ENCODE data around the gene DHX36. TPM values are rescaled to one million over a fixed set of nuclear protein-coding genes. Genes with fewer than 3 reads are reported as not detected.

The DHX36 gene
- 10 to 100 TPM; 54.5 to 77.7 TPM for total RNA-seq

GRCh38 chr3:154323891-154324738 lies at the start of gene DHX36:
Gene DHX36, minus strand, starts transcription at chr3:154324487. Its CDS starts 71 bp downstream, at chr3:154324416.
- Mint-ChIP-seq H3K4me1 (peaks cover 14% of the 10 kb centered on the region), H3K9me3 (no peaks in the 10 kb centered on the region), H3K4me3 (no peak within 1 kb of the TSS), H3K36me3 (ENCODE audit: low read depth) (peaks cover 9% of the 10 kb centered on the region), H3K27me3 (no peaks in the 10 kb centered on the region), H3K27ac (peak within 1 kb of the TSS; percentile 96)
- ATAC-seq (replicated peaks): peak; percentile 92

DNA sequence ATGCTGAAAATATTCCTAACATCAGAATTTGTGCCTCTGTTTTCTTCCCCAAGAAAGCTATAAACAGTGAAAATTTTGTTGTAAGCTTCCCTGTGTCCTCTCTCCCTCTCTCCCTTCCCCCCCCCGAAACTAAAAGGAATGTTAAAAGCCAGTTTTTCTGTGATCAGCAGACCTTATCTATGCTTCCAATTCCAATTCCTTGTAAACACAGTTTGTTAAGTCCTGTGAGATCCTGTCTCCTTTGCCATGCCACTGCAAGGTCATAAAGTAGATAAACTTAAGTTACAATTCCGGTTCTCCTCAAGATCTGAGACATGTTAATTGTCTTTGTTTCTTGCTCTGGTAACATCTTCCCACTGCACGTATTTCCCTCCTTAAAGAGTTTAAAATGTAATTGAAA lies 42.9 kb upstream of the DHX36 start:
- no peak for ATAC-seq (replicated peaks)
- Mint-ChIP-seq H3K9me3 (no peaks in the 10 kb centered on the region), H3K27ac (no peak overlapping the region), H3K36me3 (ENCODE audit: low read depth) (no peaks in the 10 kb centered on the region), H3K4me1 (no peaks in the 10 kb centered on the region), H3K4me3 (no peak overlapping the region), H3K27me3 (peaks cover 4% of the 10 kb centered on the region)

GRCh38 chr3:154364849-154365248 lies 40.6 kb upstream of the DHX36 start:
- H3K4me3 Mint-ChIP-seq: no peak overlapping the region
- H3K4me1 Mint-ChIP-seq: no peaks in the 10 kb centered on the region
- no peaks in the 10 kb centered on the region for H3K36me3 Mint-ChIP-seq (ENCODE audit: low read depth)
- no peaks in the 10 kb centered on the region for H3K9me3 Mint-ChIP-seq
- ATAC-seq (replicated peaks): no peak
- peaks cover 4% of the 10 kb centered on the region for H3K27me3 Mint-ChIP-seq
- H3K27ac Mint-ChIP-seq: no peak overlapping the region

- Mint-ChIP-seq H3K27me3 (peaks cover 1% of the 10 kb centered on the region), H3K4me1 (no peaks in the 10 kb centered on the region), H3K27ac (no peak overlapping the region), H3K36me3 (ENCODE audit: low read depth) (no peaks in the 10 kb centered on the region), H3K4me3 (no peak overlapping the region), H3K9me3 (no peaks in the 10 kb centered on the region)
- ATAC-seq (replicated peaks): no peak
These were observed 36.8 kb upstream of the DHX36 start for GRCh38 chr3:154361099-154361498.

GRCh38 chr3:154356009-154356408 lies 31.7 kb upstream of the DHX36 start:
- no peak for ATAC-seq (replicated peaks)
- H3K36me3 Mint-ChIP-seq (ENCODE audit: low read depth): no peaks in the 10 kb centered on the region
- H3K27me3 Mint-ChIP-seq: peaks cover 16% of the 10 kb centered on the region
- H3K27ac Mint-ChIP-seq: no peak overlapping the region
- H3K4me1 Mint-ChIP-seq: no peaks in the 10 kb centered on the region
- H3K4me3 Mint-ChIP-seq: no peak overlapping the region
- no peaks in the 10 kb centered on the region for H3K9me3 Mint-ChIP-seq

DNA sequence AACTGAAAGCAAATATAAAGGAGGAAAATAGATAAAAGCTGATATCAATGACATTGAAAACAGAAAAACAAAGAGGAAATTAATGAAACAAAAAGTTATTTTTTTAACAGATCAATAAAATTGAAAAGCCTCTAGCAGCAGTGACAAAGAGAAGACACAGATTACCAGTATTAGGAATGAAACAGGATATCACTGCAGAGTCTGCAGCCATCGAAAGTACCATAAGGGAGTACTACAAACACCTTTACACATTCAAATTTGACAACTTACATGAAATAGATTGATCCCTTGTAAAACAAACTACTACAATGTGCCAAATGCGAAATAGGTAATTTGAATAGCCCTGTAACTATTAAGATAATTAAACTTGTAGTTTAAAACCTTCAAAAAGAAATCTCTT lies 24.9 kb upstream of the DHX36 start:
- Mint-ChIP-seq H3K4me1 (no peaks in the 10 kb centered on the region), H3K27me3 (peaks cover 35% of the 10 kb centered on the region)

DNA sequence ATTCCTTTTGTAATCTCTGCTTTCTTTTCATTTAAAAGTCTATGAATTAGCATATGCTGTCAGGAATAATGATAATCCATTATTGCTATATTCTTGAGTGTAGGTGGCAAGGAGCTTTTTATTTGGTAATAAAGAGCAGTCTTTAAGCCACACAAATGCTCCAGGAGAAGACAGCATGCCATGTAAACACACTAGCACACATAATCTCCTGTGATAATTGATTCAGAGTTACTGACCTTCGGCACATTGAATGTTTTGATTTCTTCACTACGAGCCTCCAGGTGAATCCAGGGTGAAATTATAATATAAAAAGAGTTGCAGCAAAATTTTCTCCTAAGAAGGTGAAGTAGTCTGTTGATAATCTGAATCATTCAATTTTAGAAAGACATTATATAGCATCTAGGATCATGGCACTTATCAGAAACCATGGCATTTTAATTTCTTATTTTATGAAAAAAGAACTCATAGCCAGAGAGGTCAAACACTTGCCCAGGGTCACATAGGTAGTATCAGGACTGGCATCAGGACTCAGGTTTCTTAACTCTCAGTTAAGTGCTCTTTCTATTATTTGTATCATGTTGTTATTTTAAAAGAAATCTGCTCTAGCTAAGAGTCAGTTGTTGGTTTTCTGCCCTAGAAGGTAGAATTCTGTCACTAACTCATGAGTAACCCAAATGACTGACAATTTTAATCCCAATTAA lies 21.3 kb upstream of the DHX36 start:
- Mint-ChIP-seq H3K9me3 (no peaks in the 10 kb centered on the region), H3K27ac (no peak overlapping the region), H3K4me3 (no peak overlapping the region), H3K4me1 (no peaks in the 10 kb centered on the region), H3K36me3 (ENCODE audit: low read depth) (no peaks in the 10 kb centered on the region), H3K27me3 (peaks cover 23% of the 10 kb centered on the region)
- ATAC-seq (replicated peaks): no peak

More for the DNA sequence above, 24.9 kb upstream of the DHX36 start:
- Mint-ChIP-seq H3K9me3 (no peaks in the 10 kb centered on the region), H3K27ac (no peak overlapping the region), H3K4me3 (no peak overlapping the region), H3K36me3 (ENCODE audit: low read depth) (no peaks in the 10 kb centered on the region)
- no peak for ATAC-seq (replicated peaks)

- H3K4me1 Mint-ChIP-seq: no peaks in the 10 kb centered on the region
- no peak overlapping the region for H3K4me3 Mint-ChIP-seq
- no peak overlapping the region for H3K27ac Mint-ChIP-seq
- H3K36me3 Mint-ChIP-seq (ENCODE audit: low read depth): no peaks in the 10 kb centered on the region
- peaks cover 10% of the 10 kb centered on the region for H3K27me3 Mint-ChIP-seq
- ATAC-seq (replicated peaks): no peak
- H3K9me3 Mint-ChIP-seq: no peaks in the 10 kb centered on the region
These were observed 14.3 kb upstream of the DHX36 start for GRCh38 chr3:154338570-154338969.

GRCh38 chr3:154338008-154338407 lies 13.7 kb upstream of the DHX36 start:
- Mint-ChIP-seq H3K4me3 (no peak overlapping the region), H3K36me3 (ENCODE audit: low read depth) (no peaks in the 10 kb centered on the region)
- no peak for ATAC-seq (replicated peaks)

DNA sequence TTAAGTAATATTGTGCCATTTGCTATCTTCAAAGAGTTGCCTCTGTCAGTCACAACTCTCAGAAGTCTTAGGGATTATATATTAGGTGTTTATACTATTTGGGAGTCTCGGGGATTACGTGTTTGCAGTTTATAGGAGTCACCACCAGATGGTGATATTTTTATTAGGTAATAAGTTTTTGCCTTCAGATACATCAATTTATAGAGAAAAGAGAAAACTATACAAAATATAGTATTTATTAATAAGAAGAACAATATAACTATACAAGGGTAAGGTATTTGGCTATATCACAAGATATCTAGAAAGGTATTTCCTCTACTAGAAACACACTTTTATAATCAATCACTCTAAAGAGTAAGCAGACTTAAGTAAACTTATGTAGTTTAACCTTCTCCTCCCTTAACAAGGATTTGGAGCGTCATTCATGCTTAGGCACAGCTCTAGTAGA lies 10.7 kb upstream of the DHX36 start:
- H3K27ac Mint-ChIP-seq: no peak overlapping the region
- no peak for ATAC-seq (replicated peaks)
- H3K36me3 Mint-ChIP-seq (ENCODE audit: low read depth): no peaks in the 10 kb centered on the region
- no peaks in the 10 kb centered on the region for H3K4me1 Mint-ChIP-seq
- H3K9me3 Mint-ChIP-seq: no peaks in the 10 kb centered on the region
- H3K27me3 Mint-ChIP-seq: peaks cover 8% of the 10 kb centered on the region
- no peak overlapping the region for H3K4me3 Mint-ChIP-seq

More at GRCh38 chr3:154338008-154338407, 13.7 kb upstream of the DHX36 start:
- Mint-ChIP-seq H3K4me1 (no peaks in the 10 kb centered on the region), H3K9me3 (no peaks in the 10 kb centered on the region), H3K27me3 (peaks cover 10% of the 10 kb centered on the region), H3K27ac (no peak overlapping the region)

- peaks cover 9% of the 10 kb centered on the region for H3K36me3 Mint-ChIP-seq (ENCODE audit: low read depth)
- no peaks in the 10 kb centered on the region for H3K4me1 Mint-ChIP-seq
- no peak for ATAC-seq (replicated peaks)
- no peaks in the 10 kb centered on the region for H3K27me3 Mint-ChIP-seq
- no peaks in the 10 kb centered on the region for H3K9me3 Mint-ChIP-seq
- no peak overlapping the region for H3K27ac Mint-ChIP-seq
- no peak overlapping the region for H3K4me3 Mint-ChIP-seq
These were observed 3.6 kb upstream of the DHX36 start for GRCh38 chr3:154327871-154328270.

DNA sequence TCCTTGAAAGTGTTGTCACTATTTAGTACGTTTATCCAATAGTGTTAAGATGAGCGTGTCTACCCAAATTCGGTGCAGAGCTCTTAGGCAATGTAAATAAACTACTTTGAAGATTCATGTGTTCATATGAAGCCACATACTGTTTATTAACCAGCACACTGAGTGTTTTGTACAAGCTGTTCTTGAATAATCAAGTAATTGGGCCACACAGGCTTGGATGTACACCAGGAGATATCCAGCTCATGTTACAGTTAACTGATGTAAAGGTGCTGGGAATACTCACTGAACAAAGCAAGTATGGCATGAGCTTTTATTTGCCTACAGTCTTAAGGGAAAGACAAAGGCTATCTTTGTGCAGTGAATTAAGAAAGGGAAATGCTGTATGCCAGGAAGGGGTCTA lies 632 bp upstream of the DHX36 start:
- H3K4me3 Mint-ChIP-seq: no peak overlapping the region
- H3K4me1 Mint-ChIP-seq: peaks cover 14% of the 10 kb centered on the region
- peaks cover 9% of the 10 kb centered on the region for H3K36me3 Mint-ChIP-seq (ENCODE audit: low read depth)
- peak overlapping the region; percentile 96 for H3K27ac Mint-ChIP-seq
- no peak for ATAC-seq (replicated peaks)
- no peaks in the 10 kb centered on the region for H3K27me3 Mint-ChIP-seq
- no peaks in the 10 kb centered on the region for H3K9me3 Mint-ChIP-seq

GRCh38 chr3:154316974-154317767 lies 7.1 kb downstream of the DHX36 start:
- Mint-ChIP-seq H3K27me3 (no peaks in the 10 kb centered on the region), H3K36me3 (ENCODE audit: low read depth) (peaks cover 5% of the 10 kb centered on the region), H3K4me3 (no peak overlapping the region), H3K9me3 (no peaks in the 10 kb centered on the region), H3K4me1 (peaks cover 29% of the 10 kb centered on the region), H3K27ac (peak overlapping the region; percentile 86)
- peak; percentile 84 for ATAC-seq (replicated peaks)

DNA sequence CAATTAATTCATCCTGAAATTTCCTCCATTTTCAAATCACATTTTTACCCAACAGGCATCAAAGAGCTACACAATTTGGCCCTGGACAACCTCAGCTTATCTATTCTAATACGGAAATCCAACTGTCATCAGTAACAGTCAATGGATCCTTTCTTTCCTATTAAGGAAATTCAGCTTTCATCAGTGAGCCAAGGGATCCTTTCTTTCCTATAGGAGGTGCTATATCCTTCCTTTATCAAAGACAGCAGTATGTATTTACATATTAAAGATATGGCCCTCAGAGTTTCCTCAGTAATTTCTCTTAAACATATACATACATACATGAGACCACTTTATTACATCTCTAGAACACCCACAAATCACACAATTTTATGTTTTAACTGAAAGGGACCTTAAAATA lies 10.1 kb downstream of the DHX36 start:
- Mint-ChIP-seq H3K4me1 (peaks cover 19% of the 10 kb centered on the region), H3K27me3 (no peaks in the 10 kb centered on the region), H3K4me3 (no peak overlapping the region), H3K36me3 (ENCODE audit: low read depth) (peaks cover 31% of the 10 kb centered on the region), H3K9me3 (no peaks in the 10 kb centered on the region), H3K27ac (no peak overlapping the region)
- no peak for ATAC-seq (replicated peaks)

Data from activated T-helper 17 cell treated with anti-CD3 and anti-CD28 coated beads, Interleukin-2, amount 50 U/mL, for 72 hours (primary cell).